HEK293T (cell line): ENCODE data around the gene ENTPD1.

ENCODE experiments used
- CTCF ChIA-PET: fragments of 350-600 bp; formaldehyde crosslinking; extraction: SDS; loops from one replicate; lab custom pipeline; 2021; ENCODE audit warnings: antibody characterized with exemption, inconsistent platforms; lab: Yijun Ruan, JAX
- POLR2A ChIA-PET: fragments of 350-600 bp; formaldehyde crosslinking; extraction: SDS; loops from one replicate; lab custom pipeline; 2020; ENCODE audit warnings: antibody characterized with exemption, inconsistent platforms; lab: Yijun Ruan, JAX
- DNase-seq: peaks from one replicate; pipeline ENCODE4 v3.0.0; 2012; ENCODE audit warnings: mixed read lengths; ENCODE audit errors: extremely low spot score
- ARNT ChIP-seq: fragments of 450-650 bp; IDR thresholded peaks from 2 replicates; pipeline ENCODE4 v1.6.1; 2017; ENCODE audit warnings: mild to moderate bottlenecking
- BHLHE40 ChIP-seq: fragments of 450-650 bp; IDR thresholded peaks from 2 replicates; pipeline ENCODE4 v1.6.1; 2016; ENCODE audit warnings: mild to moderate bottlenecking, moderate library complexity, borderline replicate concordance
- CTBP1 ChIP-seq: fragments of 450-650 bp; IDR thresholded peaks from 2 replicates; pipeline ENCODE4 v1.6.1; 2016; ENCODE audit warnings: borderline replicate concordance
- ELF4 ChIP-seq: fragments of 450-650 bp; IDR thresholded peaks from 2 replicates; pipeline ENCODE4 v1.6.1; 2017; ENCODE audit warnings: antibody characterized with exemption
- FOXA1 ChIP-seq: fragments of 450-650 bp; IDR thresholded peaks from 2 replicates; pipeline ENCODE4 v1.6.1; 2016; ENCODE audit warnings: mild to moderate bottlenecking
- FOXK2 ChIP-seq: fragments of 450-650 bp; IDR thresholded peaks from 2 replicates; pipeline ENCODE4 v1.6.1; 2016; ENCODE audit warnings: mild to moderate bottlenecking
- FOXM1 ChIP-seq: fragments of 450-650 bp; IDR thresholded peaks from 2 replicates; pipeline ENCODE4 v1.6.1; 2017; ENCODE audit warnings: mild to moderate bottlenecking, borderline replicate concordance
- HDGF ChIP-seq: fragments of 450-650 bp; IDR thresholded peaks from 2 replicates; pipeline ENCODE4 v1.6.1; 2017; ENCODE audit warnings: antibody characterized with exemption, borderline replicate concordance
- L3MBTL2 ChIP-seq: fragments of 450-650 bp; conservative IDR thresholded peaks from 2 replicates; pipeline ENCODE4 v1.6.1; 2016; ENCODE audit warnings: mild to moderate bottlenecking
- LEF1 ChIP-seq: fragments of 450-650 bp; IDR thresholded peaks from 2 replicates; pipeline ENCODE4 v1.6.1; 2017; ENCODE audit warnings: mild to moderate bottlenecking, borderline replicate concordance
- NFRKB ChIP-seq: fragments of 450-650 bp; IDR thresholded peaks from 2 replicates; pipeline ENCODE4 v1.6.1; 2016; ENCODE audit warnings: mild to moderate bottlenecking, moderate library complexity
- PKNOX1 ChIP-seq: fragments of 450-650 bp; IDR thresholded peaks from 2 replicates; pipeline ENCODE4 v1.6.1; 2016
- SP1 ChIP-seq: fragments of 450-650 bp; IDR thresholded peaks from 2 replicates; pipeline ENCODE4 v1.6.1; 2017
- SUZ12 ChIP-seq: fragments of 450-650 bp; IDR thresholded peaks from 2 replicates; pipeline ENCODE4 v1.6.1; 2016; ENCODE audit warnings: mild to moderate bottlenecking
- TARDBP ChIP-seq: fragments of 450-650 bp; IDR thresholded peaks from 2 replicates; pipeline ENCODE4 v1.6.1; 2016
- ZNF384 ChIP-seq: fragments of 450-650 bp; IDR thresholded peaks from 2 replicates; pipeline ENCODE4 v1.6.1; 2016

The ENTPD1 gene

GRCh38 chr10:95783741-95784140 is 27.8 kb downstream of the ENTPD1 start:
- POLR2A ChIA-PET = no interaction called here
- TF ChIP-seq TARDBP (no peak), FOXM1 (no peak), ARNT (no peak), FOXK2 (no peak), L3MBTL2 (no peak), CTBP1 (no peak), PKNOX1 (no peak), LEF1 (no peak), ELF4 (no peak), NFRKB (no peak), SP1 (no peak), ZNF384 (no peak), BHLHE40 (no peak), FOXA1 (no peak), SUZ12 (no peak), HDGF (no peak)
- DNase-seq = no peak
- CTCF ChIA-PET = no interaction called here

GRCh38 chr10:95784279-95784913 is 28.4 kb downstream of the ENTPD1 start:
- ChIA-PET CTCF (no interaction called here), POLR2A (no interaction called here)
- TF ChIP-seq CTBP1 = no peak
- no peak for TF ChIP-seq LEF1
- TF ChIP-seq TARDBP = no peak
- no peak for TF ChIP-seq ZNF384
- TF ChIP-seq SUZ12 = no peak
- TF ChIP-seq L3MBTL2 = no peak
- no peak for TF ChIP-seq FOXM1
- TF ChIP-seq ELF4 = no peak
- no peak for TF ChIP-seq FOXA1
- TF ChIP-seq FOXK2 = no peak
- no peak for TF ChIP-seq NFRKB
- TF ChIP-seq ARNT = no peak
- no peak for TF ChIP-seq SP1
- DNase-seq = no peak

- ChIA-PET POLR2A (no interaction called here), CTCF (no interaction called here)
- no peak for DNase-seq
- TF ChIP-seq PKNOX1 = no peak
- TF ChIP-seq CTBP1 = no peak
- no peak for TF ChIP-seq FOXA1
- no peak for TF ChIP-seq FOXM1
- no peak for TF ChIP-seq ZNF384
- no peak for TF ChIP-seq ARNT
- TF ChIP-seq LEF1 = no peak
- no peak for TF ChIP-seq FOXK2
- TF ChIP-seq HDGF = no peak
- TF ChIP-seq TARDBP = no peak
- TF ChIP-seq L3MBTL2 = no peak
- TF ChIP-seq SP1 = no peak
- no peak for TF ChIP-seq SUZ12
- TF ChIP-seq BHLHE40 = no peak
Observed at GRCh38 chr10:95785317-95785716, 29.4 kb downstream of the ENTPD1 start.

GRCh38 chr10:95785942-95786669 is 30.1 kb downstream of the ENTPD1 start:
- no peak for TF ChIP-seq LEF1
- no peak for TF ChIP-seq ZNF384
- TF ChIP-seq SP1 = no peak
- TF ChIP-seq ARNT = no peak
- TF ChIP-seq TARDBP = no peak
- no peak for TF ChIP-seq BHLHE40
- TF ChIP-seq FOXM1 = no peak
- TF ChIP-seq L3MBTL2 = no peak
- TF ChIP-seq SUZ12 = no peak
- TF ChIP-seq NFRKB = no peak
- no peak for TF ChIP-seq CTBP1
- TF ChIP-seq ELF4 = no peak
- no peak for TF ChIP-seq PKNOX1
- no peak for TF ChIP-seq FOXA1
- no peak for TF ChIP-seq FOXK2
- no peak for TF ChIP-seq HDGF
- no peak for DNase-seq
- ChIA-PET POLR2A (no interaction called here), CTCF (no interaction called here)

- POLR2A ChIA-PET = no interaction called here
- TF ChIP-seq FOXA1 (no peak), L3MBTL2 (no peak), PKNOX1 (no peak), BHLHE40 (no peak), ARNT (no peak), HDGF (no peak), LEF1 (no peak), NFRKB (no peak), CTBP1 (no peak), FOXK2 (no peak)
- CTCF ChIA-PET = no interaction called here
- DNase-seq = no peak
Observed at GRCh38 chr10:95787447-95787846, 31.5 kb downstream of the ENTPD1 start.
